B cell (primary cell): ENCODE data around the gene FRMPD4. TPM values are rescaled to one million over a fixed set of nuclear protein-coding genes. Genes with fewer than 3 reads are reported as not detected.

Experiments
- ATAC-seq: fragments of 200-7000 bp; cut with Tn5 transposase; one replicate; pipeline ENCODE4 v1.10.0; 2021; ENCODE audit warnings: low read depth, mild to moderate bottlenecking, moderate number of reproducible peaks, moderate library complexity
- CTCF ChIA-PET: fragments of 350-600 bp; sonication (Branson Sonifier 250); formaldehyde crosslinking; loops from one replicate; lab custom pipeline; 2021; ENCODE audit warnings: antibody characterized with exemption, inconsistent platforms; lab: Charles Lee
- POLR2A ChIA-PET: fragments of 350-600 bp; sonication (Branson Sonifier 250); formaldehyde crosslinking; loops from one replicate; lab custom pipeline; 2021; ENCODE audit warnings: antibody characterized with exemption; lab: Charles Lee
- DNase-seq: peaks from one replicate; pipeline ENCODE4 v3.0.0; 2013
- H2AFZ ChIP-seq: 2 replicates; pipeline ENCODE4 v1.6.1; 2012; ENCODE audit warnings: mild to moderate bottlenecking, low read depth, low read length; ENCODE audit not compliant: insufficient read depth, poor library complexity, severe bottlenecking
- H3K27ac ChIP-seq, 2 donors: 1 replicate in 1 of 2; 2 replicates in 1 of 2; pipeline ENCODE4 v1.5.1; 2012 to 2013; ENCODE audit warnings: low read length in 2 of 2, mild to moderate bottlenecking in 2 of 2, moderate library complexity in 1 of 2
- H3K27me3 ChIP-seq, 4 experiments: fragments of 200-600 bp in 1 of 4; sonication (generic) in 1 of 4; replicated peaks in 1 of 4; 1 replicate in 2 of 4; 2 replicates in 2 of 4; pipeline versions ENCODE4 v1.6.1 to v1.7.0; 2013 to 2016; ENCODE audit warnings: low read length in 3 of 4, mild to moderate bottlenecking in 2 of 4, mixed read lengths in 1 of 4, moderate library complexity in 1 of 4; ENCODE audit not compliant: insufficient read depth in 4 of 4, control insufficient read depth in 3 of 4; ENCODE audit errors: control extremely low read depth in 1 of 4
- H3K36me3 ChIP-seq, 2 experiments: replicated peaks in 1 of 2; 1 replicate in 1 of 2; 2 replicates in 1 of 2; pipeline versions ENCODE4 v1.6.1 to v1.7.1; 2013; ENCODE audit warnings: low read length in 1 of 2; ENCODE audit not compliant: insufficient read depth in 2 of 2, control insufficient read depth in 1 of 2; ENCODE audit errors: control extremely low read depth in 1 of 2, extremely low read depth in 1 of 2
- H3K4me1 ChIP-seq, 2 donors: fragments of 200-600 bp in 1 of 2; sonication (generic) in 1 of 2; 1 replicate in 1 of 2; 2 replicates in 1 of 2; pipeline versions ENCODE4 v1.5.1 to v1.6.1; 2013 to 2017; ENCODE audit warnings: low read length in 2 of 2; ENCODE audit not compliant: control insufficient read depth in 2 of 2, insufficient read depth in 2 of 2
- H3K4me2 ChIP-seq: replicated peaks from 2 replicates; pipeline ENCODE3; 2012; ENCODE audit warnings: mild to moderate bottlenecking, low read depth, low read length; ENCODE audit not compliant: poor library complexity, severe bottlenecking
- H3K4me3 ChIP-seq, 5 experiments: fragments of 200-600 bp in 1 of 5; sonication (generic) in 1 of 5; 1 replicate in 3 of 5; 2 replicates in 2 of 5; pipeline versions ENCODE4 v1.5.1 to v1.7.0; 2011 to 2016; ENCODE audit warnings: low read length in 4 of 5, mild to moderate bottlenecking in 4 of 5, low read depth in 2 of 5, control low read depth in 1 of 5, moderate library complexity in 1 of 5; ENCODE audit not compliant: insufficient read depth in 1 of 5; ENCODE audit errors: control extremely low read depth in 1 of 5, extremely low read depth in 1 of 5
- H3K79me2 ChIP-seq: fragments of 200-600 bp; sonication (generic); one replicate; pipeline ENCODE4 v1.6.0; 2016; ENCODE audit warnings: low read length; ENCODE audit not compliant: control insufficient read depth, insufficient read depth
- H3K9ac ChIP-seq: fragments of 200-600 bp; sonication (generic); 2 replicates; pipeline ENCODE4 v1.6.1; 2017; ENCODE audit warnings: mild to moderate bottlenecking, low read length, moderate library complexity
- H3K9me3 ChIP-seq, 3 donors: one replicate each; pipeline versions ENCODE4 v1.6.1 to v1.7.1; 2013; ENCODE audit warnings: low read length in 2 of 3; ENCODE audit not compliant: control insufficient read depth in 2 of 3, insufficient read depth in 1 of 3; ENCODE audit errors: control extremely low read depth in 1 of 3
- H4K20me1 ChIP-seq: 2 replicates; pipeline ENCODE4 v1.6.0; 2012; ENCODE audit warnings: mild to moderate bottlenecking, low read length; ENCODE audit not compliant: insufficient read depth, control insufficient read depth, poor library complexity, severe bottlenecking
- H3K27ac Mint-ChIP-seq: one replicate; pipeline ENCODE4 v1.8.0; 2021; ENCODE audit warnings: mixed read lengths
- H3K27me3 Mint-ChIP-seq: one replicate; pipeline ENCODE4 v1.8.0; 2021; ENCODE audit warnings: mixed read lengths
- H3K4me1 Mint-ChIP-seq: one replicate; pipeline ENCODE4 v1.8.0; 2021; ENCODE audit warnings: mixed read lengths
- H3K4me3 Mint-ChIP-seq: one replicate; pipeline ENCODE4 v1.8.0; 2021; ENCODE audit warnings: mixed read lengths
- H3K9me3 Mint-ChIP-seq: one replicate; pipeline ENCODE4 v1.8.0; 2022; ENCODE audit warnings: mixed read lengths; ENCODE audit not compliant: insufficient read depth
- CTCF ChIP-seq: fragments of 200-600 bp; IDR thresholded peaks from one replicate; pipeline ENCODE4 v1.8.0; 2022; ENCODE audit warnings: antibody characterized with exemption, mild to moderate bottlenecking
- EZH2 ChIP-seq: IDR thresholded peaks from 2 replicates; pipeline ENCODE4 v1.6.1; 2012; ENCODE audit warnings: borderline replicate concordance, low read depth, mild to moderate bottlenecking, moderate library complexity, low read length; ENCODE audit not compliant: insufficient read depth, poor library complexity, severe bottlenecking
- WGBS: methylation state at CpG from one replicate; pipeline ENCODE4 v1.1.5; 2013; ENCODE audit warnings: missing lambda C conversion rate; ENCODE audit not compliant: insufficient coverage; 5-methylcytosine and 5-hydroxymethylcytosine counted together
- intact Hi-C: fragments of 100-400 bp; cut with micrococcal nuclease; formaldehyde crosslinking; loops from one replicate; pipeline ENCODE4 v1.10.0; 2022
- polyA plus RNA-seq: library from polyadenylated mRNA; depleted of rRNA; stranded (reverse); fragments of >200 nt; gene quantifications from 2 replicates; pipeline ENCODE4 v1.2.3, GENCODE V29; 2012
- total RNA-seq, 2 donors: library from RNA; stranded (reverse); fragments of 120-200 nt in 1 of 2; gene quantifications; 1 replicate in 1 of 2; 2 replicates in 1 of 2; pipeline versions ENCODE4 v1.2.3 to v1.2.4, GENCODE V29; 2013 to 2022

FRMPD4 gene
- total and polyA plus RNA-seq, 2 donors (not counting 1 experiment from before 2014, with no cell fraction given): not detected

- H3K79me2 ChIP-seq: no peaks in the 10 kb centered on the region
- no peak overlapping the region for H3K4me3 Mint-ChIP-seq
- H3K27me3 Mint-ChIP-seq: peaks cover 2% of the 10 kb centered on the region
- H3K4me1 Mint-ChIP-seq: peaks cover 6% of the 10 kb centered on the region
- DNase-seq: no peak
- no peaks in the 10 kb centered on the region for H3K27me3 ChIP-seq
- H3K9ac ChIP-seq: no peak overlapping the region
- intact Hi-C loops: no loop called here
- H4K20me1 ChIP-seq: no peaks in the 10 kb centered on the region
- no peak overlapping the region for H3K4me3 ChIP-seq
- no CpG with 5 or more reads among the region's 2 CpGs for WGBS
- no peak for TF ChIP-seq EZH2
- no peak for TF ChIP-seq CTCF
- H3K4me1 ChIP-seq: no peaks in the 10 kb centered on the region
- no peak overlapping the region for H2AFZ ChIP-seq
- H3K9me3 ChIP-seq: no peaks in the 10 kb centered on the region
- no peaks in the 10 kb centered on the region for H3K9me3 Mint-ChIP-seq
- H3K36me3 ChIP-seq: no peaks in the 10 kb centered on the region
- no peak overlapping the region for H3K27ac ChIP-seq
- ChIA-PET CTCF (no interaction called here), POLR2A (no interaction called here)
- no peak for ATAC-seq
- H3K4me2 ChIP-seq: no peak overlapping the region
- H3K27ac Mint-ChIP-seq: no peak overlapping the region
These were observed 523.2 kb downstream of the FRMPD4 start for GRCh38 chrX:12661464-12661863.

- intact Hi-C loops: no loop called here
These were observed 534.3 kb downstream of the FRMPD4 start for GRCh38 chrX:12672367-12673106.

More at GRCh38 chrX:12672367-12673106, 534.3 kb downstream of the FRMPD4 start:
- H3K27ac ChIP-seq: no peak overlapping the region
- H3K4me3 Mint-ChIP-seq: no peak overlapping the region
- H3K36me3 ChIP-seq: no peaks in the 10 kb centered on the region
- H3K27me3 ChIP-seq: no peaks in the 10 kb centered on the region
- 100% methylated on average over 2 of the region's 3 CpGs for WGBS
- TF ChIP-seq EZH2: no peak
- H3K4me1 ChIP-seq: no peaks in the 10 kb centered on the region
- peaks cover 10% of the 10 kb centered on the region for H3K27me3 Mint-ChIP-seq
- DNase-seq (no peak), ATAC-seq (no peak)
- H3K4me1 Mint-ChIP-seq: no peaks in the 10 kb centered on the region
- H3K79me2 ChIP-seq: no peaks in the 10 kb centered on the region
- H3K9me3 Mint-ChIP-seq: no peaks in the 10 kb centered on the region
- ChIA-PET CTCF (no interaction called here), POLR2A (no interaction called here)
- no peaks in the 10 kb centered on the region for H4K20me1 ChIP-seq
- H2AFZ ChIP-seq: no peak overlapping the region
- H3K4me3 ChIP-seq: no peak overlapping the region
- no peak overlapping the region for H3K9ac ChIP-seq
- peaks cover 0 to 3% (median 0%) of the 10 kb centered on the region in 3 donors for H3K9me3 ChIP-seq
- no peak overlapping the region for H3K27ac Mint-ChIP-seq
- H3K4me2 ChIP-seq: no peak overlapping the region
